H9 (cell line): Measurements from ENCODE around the gene STIL. TPM values are rescaled to one million over a fixed set of nuclear protein-coding genes. Genes with fewer than 3 reads are reported as not detected.

Source experiments
- DNase-seq: peaks from one replicate; pipeline ENCODE4 v3.0.0-alpha.2; 2017
- H2AFZ ChIP-seq: one replicate; pipeline ENCODE4 v1.6.1; 2013; ENCODE audit warnings: mild to moderate bottlenecking, low read length, control low read depth, moderate library complexity
- H2AK5ac ChIP-seq: 2 replicates; pipeline ENCODE4 v1.6.1; 2013; ENCODE audit warnings: low read length, control low read depth, mixed read lengths; ENCODE audit not compliant: insufficient read length
- H2BK120ac ChIP-seq: one replicate; pipeline ENCODE4 v1.6.1; 2013; ENCODE audit warnings: low read depth, mild to moderate bottlenecking, low read length, control low read depth, inconsistent platforms; ENCODE audit not compliant: poor library complexity, severe bottlenecking
- H2BK12ac ChIP-seq: 2 replicates; pipeline ENCODE4 v1.6.1; 2013; ENCODE audit warnings: low read length, control low read depth, mixed read lengths, low read depth; ENCODE audit not compliant: insufficient read length
- H2BK15ac ChIP-seq: 2 replicates; pipeline ENCODE4 v1.6.1; 2013; ENCODE audit warnings: low read depth, low read length, control low read depth
- H2BK20ac ChIP-seq: one replicate; pipeline ENCODE4 v1.6.1; 2013; ENCODE audit warnings: low read depth, mild to moderate bottlenecking, low read length, control low read depth, inconsistent platforms; ENCODE audit not compliant: poor library complexity, severe bottlenecking
- H2BK5ac ChIP-seq: 2 replicates; pipeline ENCODE4 v1.6.1; 2013; ENCODE audit warnings: low read length, control low read depth, mixed read lengths; ENCODE audit not compliant: insufficient read length
- H3K14ac ChIP-seq: 2 replicates; pipeline ENCODE4 v1.6.1; 2013; ENCODE audit warnings: low read length, control low read depth; ENCODE audit not compliant: insufficient read depth
- H3K18ac ChIP-seq: 2 replicates; pipeline ENCODE4 v1.6.1; 2013; ENCODE audit warnings: low read depth, mild to moderate bottlenecking, mixed read lengths, low read length, control low read depth; ENCODE audit not compliant: insufficient read length
- H3K23ac ChIP-seq: 2 replicates; pipeline ENCODE4 v1.6.1; 2013; ENCODE audit warnings: low read length, control low read depth, mixed read lengths, low read depth; ENCODE audit not compliant: insufficient read length
- H3K23me2 ChIP-seq: 2 replicates; pipeline ENCODE4 v1.6.1; 2013; ENCODE audit warnings: low read depth, mild to moderate bottlenecking, mixed read lengths, low read length, control low read depth; ENCODE audit not compliant: insufficient read length, poor library complexity, severe bottlenecking
- H3K27ac ChIP-seq: 2 replicates; pipeline ENCODE4 v1.5.1; 2013; ENCODE audit warnings: low read length, control low read depth, mixed read lengths, low read depth; ENCODE audit not compliant: insufficient read length
- H3K27me3 ChIP-seq: 2 replicates; pipeline ENCODE4 v1.6.1; 2013; ENCODE audit warnings: low read length, control low read depth, inconsistent platforms; ENCODE audit not compliant: insufficient read depth
- H3K4ac ChIP-seq: 2 replicates; pipeline ENCODE4 v1.6.1; 2013; ENCODE audit warnings: low read depth, mild to moderate bottlenecking, control low read depth, inconsistent platforms, low read length, moderate library complexity
- H3K4me1 ChIP-seq: 2 replicates; pipeline ENCODE4 v1.6.1; 2013; ENCODE audit warnings: low read length, control low read depth, inconsistent platforms; ENCODE audit not compliant: insufficient read depth
- H3K4me2 ChIP-seq: 2 replicates; pipeline ENCODE4 v1.6.1; 2013; ENCODE audit warnings: low read length, control low read depth, mixed read lengths; ENCODE audit not compliant: insufficient read length, insufficient read depth
- H3K56ac ChIP-seq: 2 replicates; pipeline ENCODE4 v1.6.1; 2013; ENCODE audit warnings: low read depth, mild to moderate bottlenecking, mixed read lengths, low read length, control low read depth; ENCODE audit not compliant: insufficient read length
- H3K79me1 ChIP-seq: 2 replicates; pipeline ENCODE4 v1.6.1; 2013; ENCODE audit warnings: low read depth, mild to moderate bottlenecking, moderate library complexity, low read length, control low read depth, inconsistent platforms; ENCODE audit not compliant: insufficient read depth, poor library complexity, severe bottlenecking
- H3K79me2 ChIP-seq: 2 replicates; pipeline ENCODE4 v1.6.1; 2013; ENCODE audit warnings: low read length, control low read depth, inconsistent platforms; ENCODE audit not compliant: insufficient read depth
- H3K9ac ChIP-seq: 2 replicates; pipeline ENCODE4 v1.6.1; 2013; ENCODE audit warnings: low read length, control low read depth, mixed read lengths; ENCODE audit not compliant: insufficient read length; ENCODE audit errors: extremely low read depth
- H3K9me3 ChIP-seq: one replicate; pipeline ENCODE4 v1.6.1; 2013; ENCODE audit warnings: low read depth, low read length, inconsistent platforms; ENCODE audit not compliant: control insufficient read depth
- H3T11ph ChIP-seq: one replicate; pipeline ENCODE4 v1.6.1; 2013; ENCODE audit warnings: mild to moderate bottlenecking, low read length, control low read depth, inconsistent platforms
- H4K20me1 ChIP-seq: one replicate; pipeline ENCODE4 v1.6.1; 2013; ENCODE audit not compliant: control insufficient read depth, insufficient read length, insufficient read depth
- H4K5ac ChIP-seq: 2 replicates; pipeline ENCODE4 v1.6.1; 2013; ENCODE audit warnings: low read depth, mild to moderate bottlenecking, mixed read lengths, low read length, control low read depth; ENCODE audit not compliant: insufficient read length
- H4K8ac ChIP-seq: replicated peaks from 2 replicates; pipeline ENCODE4 v1.6.1; 2013; ENCODE audit warnings: low read length, control low read depth, mixed read lengths, low read depth; ENCODE audit not compliant: insufficient read length
- H4K91ac ChIP-seq: 2 replicates; pipeline ENCODE4 v1.6.1; 2013; ENCODE audit warnings: low read depth, mild to moderate bottlenecking, moderate library complexity, mixed read lengths, low read length, control low read depth; ENCODE audit not compliant: insufficient read length
- H3K27ac Mint-ChIP-seq, 3 experiments: 2 replicates in 2 of 3; 3 replicates in 1 of 3; pipeline ENCODE4 v1.8.0; 2020 to 2021; ENCODE audit warnings: mixed read lengths in 3 of 3, mild to moderate bottlenecking in 1 of 3, moderate library complexity in 1 of 3
- H3K27me3 Mint-ChIP-seq: 2 replicates; pipeline ENCODE4 v1.8.0; 2021; ENCODE audit warnings: low read depth, mild to moderate bottlenecking, moderate library complexity, mixed read lengths
- H3K36me3 Mint-ChIP-seq, 3 experiments: 2 replicates in 2 of 3; 3 replicates in 1 of 3; pipeline ENCODE4 v1.8.0; 2020 to 2021; ENCODE audit warnings: low read depth in 3 of 3, mixed read lengths in 3 of 3; ENCODE audit not compliant: insufficient read depth in 1 of 3
- H3K4me1 Mint-ChIP-seq, 2 experiments: 2 replicates each; pipeline ENCODE4 v1.8.0; 2020; ENCODE audit warnings: mixed read lengths in 2 of 2
- H3K4me3 Mint-ChIP-seq, 2 experiments: 2 replicates in 1 of 2; 3 replicates in 1 of 2; pipeline ENCODE4 v1.8.0; 2020 to 2021; ENCODE audit warnings: mild to moderate bottlenecking in 2 of 2, mixed read lengths in 2 of 2, moderate library complexity in 1 of 2
- H3K9me3 Mint-ChIP-seq, 2 experiments: 2 replicates in 1 of 2; 3 replicates in 1 of 2; pipeline ENCODE4 v1.8.0; 2020; ENCODE audit warnings: mild to moderate bottlenecking in 2 of 2, mixed read lengths in 2 of 2, moderate library complexity in 1 of 2
- CTCF ChIP-seq: fragments of 200-600 bp; sonication (generic); conservative IDR thresholded peaks from 3 replicates; pipeline ENCODE4 v1.8.0; 2021; ENCODE audit warnings: antibody characterized with exemption, mild to moderate bottlenecking
- whole genome bisulfite sequencing: extraction: QIAGEN DNeasy Blood & Tissue Kit; methylation state at CpG from one replicate; pipeline ENCODE4 v1.1.7; 2013; ENCODE audit warnings: missing lambda C conversion rate, low lambda C conversion rate, mixed read lengths; ENCODE audit not compliant: insufficient read length; ENCODE audit errors: extremely low coverage; 5-methylcytosine and 5-hydroxymethylcytosine counted together
- total RNA-seq: library from RNA; stranded (reverse); gene quantifications from 2 replicates; pipeline ENCODE4 v1.2.1, GENCODE V29; 2021

The STIL gene
- total RNA-seq, 1 experiment from 2014 or later: 26.6 TPM

GRCh38 chr1:47241114-47242113 lies 72.5 kb downstream of the STIL start:
- H3K27me3 Mint-ChIP-seq: peaks cover 92% of the 10 kb centered on the region
- no peaks in the 10 kb centered on the region; a peak in 1 of 5 replicates for H3K9me3 Mint-ChIP-seq
- Histone ChIP-seq H3K9ac (no peak overlapping the region), H3K79me2 (no peaks in the 10 kb centered on the region), H2BK12ac (no peak overlapping the region), H3K4me2 (no peak overlapping the region), H3K56ac (no peak overlapping the region), H3K4ac (no peak overlapping the region), H3T11ph (no peak overlapping the region), H3K27me3 (peaks cover 3% of the 10 kb centered on the region; the same call in 1 of the 2 replicates), H3K4me1 (no peaks in the 10 kb centered on the region), H3K27ac (no peak overlapping the region), H2BK120ac (no peak overlapping the region), H4K8ac (no peak overlapping the region), H3K14ac (no peak overlapping the region), H4K5ac (no peak overlapping the region), H4K20me1 (no peaks in the 10 kb centered on the region), H3K18ac (no peak overlapping the region), H3K23ac (no peak overlapping the region), H4K91ac (no peak overlapping the region), H3K79me1 (no peaks in the 10 kb centered on the region), H2BK15ac (no peak overlapping the region), H2AK5ac (no peak overlapping the region), H3K23me2 (no peaks in the 10 kb centered on the region), H2BK5ac (no peak overlapping the region), H3K9me3 (no peaks in the 10 kb centered on the region), H2AFZ (no peak overlapping the region), H2BK20ac (no peak overlapping the region)
- peaks cover 5 to 8% of the 10 kb centered on the region in 2 experiments for H3K4me1 Mint-ChIP-seq
- DNase-seq: no peak
- no peaks in the 10 kb centered on the region for H3K36me3 Mint-ChIP-seq
- no peak overlapping the region for H3K4me3 Mint-ChIP-seq
- TF ChIP-seq CTCF: no peak
- WGBS: no CpG with 5 or more reads among the region's 11 CpGs
- no peak overlapping the region for H3K27ac Mint-ChIP-seq
